ENCODE results near the gene ITPKA. TPM values are rescaled to one million over a fixed set of nuclear protein-coding genes. Genes with fewer than 3 reads are reported as not detected.

ITPKA gene
- total RNA-seq, 4 donors from 2014 or later: 0.19 to 0.76 (median 0.57) TPM; not detected in 1

DNA sequence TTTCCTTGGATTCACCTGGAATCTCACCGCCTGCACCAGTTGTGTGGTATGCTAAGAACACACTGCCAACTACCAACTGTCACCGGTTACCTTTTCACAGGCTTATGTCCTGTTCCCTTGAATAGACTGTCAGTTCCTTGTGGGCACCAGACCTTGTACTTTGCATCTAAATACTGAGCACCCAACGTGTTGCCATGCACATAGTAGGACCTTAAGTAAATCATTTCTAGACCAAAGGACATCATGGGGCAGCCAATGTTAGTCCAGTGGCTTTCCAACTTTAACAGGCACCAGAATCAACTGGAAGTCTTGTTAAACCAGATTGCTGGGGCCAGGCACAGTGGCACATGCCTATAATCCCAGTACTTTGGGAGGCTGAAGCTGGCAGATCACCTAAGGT is 51.5 kb downstream of the ITPKA start:
- no peak overlapping the region for H3K27ac ChIP-seq
- intact Hi-C loops (cut with DNase I): no loop called here

GRCh38 chr15:41546851-41547786 is 53.4 kb downstream of the ITPKA start:
- H3K4me3 ChIP-seq: no peak overlapping the region
- intact Hi-C loops (cut with DNase I): no loop called here
- WGBS, 2 donors: 61 to 75% methylated on average over 13 of the region's 13 CpGs
- no peaks in the 10 kb centered on the region for H3K27me3 ChIP-seq
- no peaks in the 10 kb centered on the region for H3K36me3 ChIP-seq
- H3K4me1 ChIP-seq: peaks cover 6 to 25% (median 10%) of the 10 kb centered on the region in 3 donors
- TF ChIP-seq POLR2A (IDR thresholded peaks at IDR 0.05) (no peak), CTCF (IDR thresholded peaks at IDR 0.05) (no peak)
- DNase-seq: no peak
- no peaks in the 10 kb centered on the region for H3K9me3 ChIP-seq
- peak overlapping the region in 2 of 4 donors; percentile 27 to 33 for H3K27ac ChIP-seq

More for the DNA sequence above, 51.5 kb downstream of the ITPKA start:
- no peaks in the 10 kb centered on the region for H3K9me3 ChIP-seq
- TF ChIP-seq CTCF (IDR thresholded peaks at IDR 0.05): no peak
- no peak for TF ChIP-seq POLR2A (IDR thresholded peaks at IDR 0.05)
- no peak for DNase-seq
- H3K27me3 ChIP-seq: no peaks in the 10 kb centered on the region
- peaks cover 6 to 25% (median 10%) of the 10 kb centered on the region in 3 donors for H3K4me1 ChIP-seq
- 83 to 89% methylated on average over 2 to 3 of the region's 3 CpGs for WGBS, 2 donors
- H3K36me3 ChIP-seq: no peaks in the 10 kb centered on the region
- no peak overlapping the region for H3K4me3 ChIP-seq

DNA sequence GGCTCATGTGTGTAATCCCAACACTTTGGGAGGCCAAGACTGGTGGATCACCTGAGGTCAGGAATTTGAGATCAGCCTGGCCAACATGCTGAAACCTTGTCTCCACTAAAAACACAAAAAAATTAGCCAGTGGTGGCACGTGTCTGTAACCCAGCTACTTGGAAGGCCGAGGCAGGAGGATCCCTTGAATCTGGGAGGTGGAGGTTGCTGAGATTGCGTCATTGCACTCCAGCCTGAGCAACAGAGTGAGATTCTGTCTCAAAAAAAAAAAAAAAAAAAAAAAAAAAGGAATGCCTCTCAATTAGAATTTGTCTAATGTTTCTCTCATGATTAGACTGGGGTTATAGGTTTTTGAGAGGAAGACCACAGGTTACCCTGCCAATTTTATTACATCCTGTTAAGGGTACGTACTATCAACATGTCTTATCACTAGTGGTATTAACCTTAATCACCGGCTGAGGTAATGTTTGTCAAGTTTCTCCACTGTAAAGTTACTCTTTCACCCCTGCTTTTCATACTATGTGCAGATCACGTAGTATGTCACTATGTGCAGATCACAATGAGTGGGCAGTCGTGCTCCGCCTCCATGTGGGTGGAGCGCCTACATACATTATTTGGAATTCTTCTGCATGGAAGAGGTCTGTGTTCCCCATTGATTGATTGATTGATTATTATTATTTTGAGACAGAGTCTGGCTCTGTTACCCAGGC is 56.5 kb downstream of the ITPKA start:
- 84 to 85% methylated on average over 9 of the region's 9 CpGs for WGBS, 2 donors
- intact Hi-C loops (cut with DNase I): no loop called here
- no peak for DNase-seq
- Histone ChIP-seq H3K9me3 (no peaks in the 10 kb centered on the region), H3K4me3 (no peak overlapping the region), H3K27ac (no peak overlapping the region), H3K4me1 (peaks cover 0 to 6% (median 4%) of the 10 kb centered on the region in 3 donors), H3K36me3 (no peaks in the 10 kb centered on the region), H3K27me3 (no peaks in the 10 kb centered on the region)
- TF ChIP-seq POLR2A (IDR thresholded peaks at IDR 0.05) (no peak), CTCF (IDR thresholded peaks at IDR 0.05) (no peak)

Small RNA genes within 50 kb of the gene (small RNA-seq; reads per million reads assigned to genes)
- gene RNU6-1169P: 0 reads per million in 4 donors

Other genes starting within 250 kb of the ITPKA start
- 10 to 100 TPM in 2 of 4 donors, 1 to 10 TPM in 2; 2.7 to 16.3 (median 7.3) TPM for gene OIP5, start 161.3 kb upstream of the ITPKA start, total RNA-seq
- gene NUSAP1, start 161.0 kb upstream of the ITPKA start, total RNA-seq: 10 to 100 TPM; 26.5 to 47.7 (median 37.6) TPM
- gene NDUFAF1, start 91.4 kb upstream of the ITPKA start, total RNA-seq: 10 to 100 TPM in 3 of 4 donors, 1 to 10 TPM in 1; 9.4 to 26.9 (median 15.0) TPM
- 10 to 100 TPM; 23.3 to 41.6 (median 33.6) TPM for gene RTF1, start 76.8 kb upstream of the ITPKA start, total RNA-seq
- under 1 TPM in 2 of 4 donors, not detected in 2; 0.38 to 0.82 TPM for gene LTK, start 20.0 kb downstream of the ITPKA start, total RNA-seq
- 10 to 100 TPM; 15.3 to 22.6 (median 19.8) TPM for gene RPAP1, start 50.4 kb downstream of the ITPKA start, total RNA-seq
- 10 to 100 TPM in 3 of 4 donors, 1 to 10 TPM in 1; 6.5 to 16.9 (median 11.2) TPM for gene TYRO3, start 65.3 kb downstream of the ITPKA start, total RNA-seq
- 10 to 100 TPM; 12.9 to 37.4 (median 15.1) TPM for gene MGA, start 166.5 kb downstream of the ITPKA start, total RNA-seq